22Rv1 (cell line): ENCODE results near the gene FAM107B.

ENCODE experiments used
- H3K27ac ChIP-seq: fragments of 450-650 bp; 2 replicates; pipeline ENCODE4 v1.5.1; 2017
- CTCF ChIP-seq: fragments of 450-650 bp; IDR thresholded peaks from 2 replicates; pipeline ENCODE4 v1.5.1; 2017; ENCODE audit warnings: mild to moderate bottlenecking
- ZFX ChIP-seq: fragments of 450-650 bp; IDR thresholded peaks from 2 replicates; pipeline ENCODE4 v1.6.1; 2017; ENCODE audit warnings: antibody characterized with exemption, borderline replicate concordance

The FAM107B gene

GRCh38 chr10:14698829-14699170 is 75.9 kb downstream of the FAM107B start:
- H3K27ac ChIP-seq: no peak overlapping the region
- TF ChIP-seq ZFX: no peak
- no peak for TF ChIP-seq CTCF

- no peak for TF ChIP-seq CTCF
- no peak for TF ChIP-seq ZFX
- H3K27ac ChIP-seq: no peak overlapping the region
Observed at GRCh38 chr10:14698111-14698828, 76.4 kb downstream of the FAM107B start.

GRCh38 chr10:14697281-14697680 is 77.4 kb downstream of the FAM107B start:
- H3K27ac ChIP-seq: no peak overlapping the region
- TF ChIP-seq ZFX (no peak), CTCF (no peak)

- H3K27ac ChIP-seq: no peak overlapping the region
- no peak for TF ChIP-seq ZFX
- no peak for TF ChIP-seq CTCF
Observed at GRCh38 chr10:14696821-14697220, 77.9 kb downstream of the FAM107B start.

- TF ChIP-seq CTCF (no peak), ZFX (no peak)
Observed at GRCh38 chr10:14695847-14696480, 78.7 kb downstream of the FAM107B start.

GRCh38 chr10:14693891-14694290 is 80.8 kb downstream of the FAM107B start:
- TF ChIP-seq ZFX: no peak
- no peak for TF ChIP-seq CTCF
- H3K27ac ChIP-seq: no peak overlapping the region

More at GRCh38 chr10:14695847-14696480, 78.7 kb downstream of the FAM107B start:
- H3K27ac ChIP-seq: no peak overlapping the region

- H3K27ac ChIP-seq: no peak overlapping the region
- no peak for TF ChIP-seq CTCF
- no peak for TF ChIP-seq ZFX
Observed at GRCh38 chr10:14692344-14693076, 82.2 kb downstream of the FAM107B start.
